ENCODE measurements around the gene SMAD7. TPM values are rescaled to one million over a fixed set of nuclear protein-coding genes. Genes with fewer than 3 reads are reported as not detected.

The SMAD7 gene
- total RNA-seq, 2 donors from 2014 or later = 80.8 to 107 TPM

DNA sequence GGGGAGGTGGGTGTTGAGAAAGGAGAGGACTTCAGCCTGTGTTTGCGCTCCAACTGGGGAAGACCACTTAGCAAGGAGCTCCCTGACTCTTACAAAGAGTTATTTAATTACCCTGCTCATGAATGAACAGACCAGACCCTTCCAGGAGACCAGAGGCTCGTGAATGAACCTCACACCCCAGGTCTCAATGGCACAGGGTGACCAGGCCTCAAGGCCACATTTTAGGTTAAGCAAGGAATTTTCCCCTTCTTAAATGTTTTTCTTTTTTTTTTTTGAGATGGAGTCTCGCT is 25.3 kb downstream of the SMAD7 start:
- Histone ChIP-seq H3K36me3 (peaks cover 13% of the 10 kb centered on the region), H3K27me3 (replicated peaks; ENCODE audit: insufficient read depth) (no peaks in the 10 kb centered on the region), H3K9me3 (no peaks in the 10 kb centered on the region), H3K4me3 (no peak overlapping the region), H3K4me1 (ENCODE audit: control insufficient read depth in 1 of 2, low read depth in 2 of 2) (peaks cover 84 to 100% of the 10 kb centered on the region in 2 donors), H3K27ac (peak overlapping the region; percentile 57 to 87)
- TF ChIP-seq, protein P1, sequence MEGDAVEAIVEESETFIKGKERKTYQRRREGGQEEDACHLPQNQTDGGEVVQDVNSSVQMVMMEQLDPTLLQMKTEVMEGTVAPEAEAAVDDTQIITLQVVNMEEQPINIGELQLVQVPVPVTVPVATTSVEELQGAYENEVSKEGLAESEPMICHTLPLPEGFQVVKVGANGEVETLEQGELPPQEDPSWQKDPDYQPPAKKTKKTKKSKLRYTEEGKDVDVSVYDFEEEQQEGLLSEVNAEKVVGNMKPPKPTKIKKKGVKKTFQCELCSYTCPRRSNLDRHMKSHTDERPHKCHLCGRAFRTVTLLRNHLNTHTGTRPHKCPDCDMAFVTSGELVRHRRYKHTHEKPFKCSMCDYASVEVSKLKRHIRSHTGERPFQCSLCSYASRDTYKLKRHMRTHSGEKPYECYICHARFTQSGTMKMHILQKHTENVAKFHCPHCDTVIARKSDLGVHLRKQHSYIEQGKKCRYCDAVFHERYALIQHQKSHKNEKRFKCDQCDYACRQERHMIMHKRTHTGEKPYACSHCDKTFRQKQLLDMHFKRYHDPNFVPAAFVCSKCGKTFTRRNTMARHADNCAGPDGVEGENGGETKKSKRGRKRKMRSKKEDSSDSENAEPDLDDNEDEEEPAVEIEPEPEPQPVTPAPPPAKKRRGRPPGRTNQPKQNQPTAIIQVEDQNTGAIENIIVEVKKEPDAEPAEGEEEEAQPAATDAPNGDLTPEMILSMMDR (IDR thresholded peaks at IDR 0.05) = no peak
- DNase-seq (ENCODE audit: low spot score) (no peak), ATAC-seq (ENCODE audit: insufficient number of reproducible peaks, low FRiP score, low read depth) (no peak)

- no peaks in the 10 kb centered on the region for H3K9me3 ChIP-seq
- peak overlapping the region; percentile 57 to 87 for H3K27ac ChIP-seq
- DNase-seq (ENCODE audit: low spot score) = no peak
- peak overlapping the region; percentile 47 for H3K4me3 ChIP-seq
- peaks cover 79 to 99% of the 10 kb centered on the region in 2 donors for H3K4me1 ChIP-seq (ENCODE audit: control insufficient read depth in 1 of 2, low read depth in 2 of 2)
- peaks cover 17% of the 10 kb centered on the region for H3K36me3 ChIP-seq
- no peaks in the 10 kb centered on the region for H3K27me3 ChIP-seq (replicated peaks; ENCODE audit: insufficient read depth)
- TF ChIP-seq, protein P1 (IDR thresholded peaks at IDR 0.05) = no peak
- no peak for ATAC-seq (ENCODE audit: insufficient number of reproducible peaks, low FRiP score, low read depth)
Observed at GRCh38 chr18:48924630-48925490, 25.9 kb downstream of the SMAD7 start.

- peak overlapping the region; percentile 72 for H3K4me3 ChIP-seq
- DNase-seq (ENCODE audit: low spot score) (no peak), ATAC-seq (ENCODE audit: insufficient number of reproducible peaks, low FRiP score, low read depth) (no peak)
- TF ChIP-seq, protein P1 (IDR thresholded peaks at IDR 0.05) = no peak
- H3K27me3 ChIP-seq (replicated peaks; ENCODE audit: insufficient read depth) = no peaks in the 10 kb centered on the region
- peaks cover 76 to 99% of the 10 kb centered on the region in 2 donors for H3K4me1 ChIP-seq (ENCODE audit: control insufficient read depth in 1 of 2, low read depth in 2 of 2)
- H3K9me3 ChIP-seq = no peaks in the 10 kb centered on the region
- H3K36me3 ChIP-seq = peaks cover 17% of the 10 kb centered on the region
- peak overlapping the region; percentile 73 to 87 for H3K27ac ChIP-seq
Observed at GRCh38 chr18:48923746-48924629, 26.8 kb downstream of the SMAD7 start.

DNA sequence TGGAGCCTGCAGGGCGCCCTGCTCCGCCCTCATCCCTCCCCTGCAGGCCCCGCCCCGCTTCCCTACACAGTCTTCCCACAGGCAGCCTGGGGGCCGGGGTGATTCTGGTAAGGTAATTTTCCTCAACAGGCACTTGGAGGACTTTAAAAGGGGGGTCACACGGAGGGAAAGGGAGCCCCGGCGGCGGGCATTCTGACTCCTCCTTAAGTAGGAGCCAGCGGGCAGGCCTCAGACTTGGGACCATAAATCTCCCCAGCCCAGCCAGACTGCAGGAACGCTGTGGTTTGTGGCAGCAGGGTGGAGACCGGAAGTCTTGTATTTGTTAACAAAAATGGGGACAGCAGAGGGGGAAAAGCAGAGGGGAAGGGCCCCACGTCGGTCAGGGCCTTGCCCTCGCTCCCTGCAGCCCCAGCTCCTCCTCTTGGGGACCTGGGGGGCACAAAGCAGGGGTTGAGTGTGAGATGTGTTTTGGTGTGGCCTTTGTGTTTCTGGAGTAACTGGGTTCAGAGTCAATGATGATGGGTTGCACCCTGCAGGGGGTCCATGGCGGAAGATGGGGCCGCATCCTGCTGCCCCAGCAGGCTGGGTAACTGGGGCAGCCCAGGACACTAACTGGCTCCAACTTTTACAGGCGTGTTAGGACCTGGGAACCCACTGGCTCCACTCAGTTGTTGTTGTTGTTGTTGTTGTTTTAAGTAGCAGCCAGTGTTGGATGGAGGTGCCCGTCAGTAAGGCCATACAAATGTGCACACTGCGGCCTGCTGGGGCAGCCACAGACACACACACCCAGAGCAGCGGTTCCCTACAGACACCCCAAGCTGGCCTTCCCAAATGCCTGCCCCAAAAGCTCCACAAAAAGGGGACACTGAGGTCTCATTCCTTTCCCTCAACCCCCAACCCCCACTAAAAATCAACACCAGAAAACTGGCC is 27.7 kb downstream of the SMAD7 start:
- TF ChIP-seq, protein P1 (IDR thresholded peaks at IDR 0.05) = no peak
- Histone ChIP-seq H3K4me1 (ENCODE audit: control insufficient read depth in 1 of 2, low read depth in 2 of 2) (peaks cover 69 to 99% of the 10 kb centered on the region in 2 donors), H3K9me3 (no peaks in the 10 kb centered on the region), H3K36me3 (peaks cover 17% of the 10 kb centered on the region), H3K4me3 (peak overlapping the region; percentile 72), H3K27me3 (replicated peaks; ENCODE audit: insufficient read depth) (no peaks in the 10 kb centered on the region), H3K27ac (peak overlapping the region; percentile 73 to 87)
- ATAC-seq (ENCODE audit: insufficient number of reproducible peaks, low FRiP score, low read depth) (peak; percentile 38), DNase-seq (ENCODE audit: low spot score) (no peak)

Measured in thoracic aorta (tissue), 2 donors.